Ureter (tissue), 1 donor: ENCODE measurements around the gene ARHGAP24. TPM values are rescaled to one million over a fixed set of nuclear protein-coding genes. Genes with fewer than 3 reads are reported as not detected.

ENCODE experiments used
- DNase-seq: peaks from one replicate; pipeline ENCODE4 v3.0.0-alpha.2; 2020; ENCODE audit warnings: low spot score
- total RNA-seq: library from RNA; stranded (reverse); gene quantifications from one replicate; pipeline ENCODE4 v1.2.4, GENCODE V29; 2023
- donor health status: DM: yes; HTN: yes; CAD: no.

The ARHGAP24 gene
- total RNA-seq, 1 donor from 2014 or later, result 11.2 TPM

GRCh38 chr4:85697854-85698253 lies 222.9 kb downstream of the ARHGAP24 start:
- DNase-seq, result no peak

GRCh38 chr4:85700362-85700761 lies 225.4 kb downstream of the ARHGAP24 start:
- no peak for DNase-seq

GRCh38 chr4:85701861-85702321 lies 226.9 kb downstream of the ARHGAP24 start:
- no peak for DNase-seq

DNA sequence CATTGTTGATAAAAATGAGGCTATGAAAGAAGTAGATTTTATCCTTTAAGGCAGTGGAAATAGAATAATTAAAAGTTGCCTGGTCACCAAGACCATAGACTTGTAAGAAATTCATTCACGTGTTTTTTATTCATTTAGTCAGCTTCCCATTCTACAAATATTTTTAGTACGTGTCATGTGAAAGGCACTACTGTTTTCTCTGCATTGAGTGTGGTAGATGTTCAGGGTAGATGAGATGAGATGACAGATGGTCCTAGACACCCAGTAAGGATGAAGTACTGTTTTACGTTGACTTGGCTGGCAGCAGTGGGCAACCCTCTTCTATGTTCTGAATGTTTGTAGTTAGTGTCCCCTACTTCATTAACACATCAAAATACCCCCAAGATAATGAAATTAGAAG lies 228.1 kb downstream of the ARHGAP24 start:
- no peak for DNase-seq

GRCh38 chr4:85707611-85708010 lies 232.7 kb downstream of the ARHGAP24 start:
- DNase-seq, result no peak

GRCh38 chr4:85708468-85708867 lies 233.5 kb downstream of the ARHGAP24 start:
- DNase-seq, result no peak

DNA sequence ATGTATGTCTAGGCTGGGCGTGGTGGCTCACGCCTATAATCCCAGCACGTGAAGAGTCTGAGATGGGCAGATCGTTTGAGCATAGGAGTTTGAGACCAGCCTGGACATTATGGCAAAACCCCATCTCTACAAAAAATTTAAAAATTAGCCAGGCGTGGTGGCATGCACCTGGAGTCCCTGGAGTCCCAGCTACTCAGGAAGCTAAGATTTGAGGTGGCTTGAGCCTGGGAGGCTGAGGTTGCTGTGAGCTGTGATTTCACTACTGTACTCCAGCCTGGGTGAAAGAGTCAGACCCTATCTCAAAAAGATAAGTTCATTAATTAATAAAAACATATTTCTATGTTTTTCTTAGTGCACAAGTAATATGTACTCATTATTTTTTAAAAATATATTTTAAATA lies 238.1 kb downstream of the ARHGAP24 start:
- DNase-seq, result no peak

DNA sequence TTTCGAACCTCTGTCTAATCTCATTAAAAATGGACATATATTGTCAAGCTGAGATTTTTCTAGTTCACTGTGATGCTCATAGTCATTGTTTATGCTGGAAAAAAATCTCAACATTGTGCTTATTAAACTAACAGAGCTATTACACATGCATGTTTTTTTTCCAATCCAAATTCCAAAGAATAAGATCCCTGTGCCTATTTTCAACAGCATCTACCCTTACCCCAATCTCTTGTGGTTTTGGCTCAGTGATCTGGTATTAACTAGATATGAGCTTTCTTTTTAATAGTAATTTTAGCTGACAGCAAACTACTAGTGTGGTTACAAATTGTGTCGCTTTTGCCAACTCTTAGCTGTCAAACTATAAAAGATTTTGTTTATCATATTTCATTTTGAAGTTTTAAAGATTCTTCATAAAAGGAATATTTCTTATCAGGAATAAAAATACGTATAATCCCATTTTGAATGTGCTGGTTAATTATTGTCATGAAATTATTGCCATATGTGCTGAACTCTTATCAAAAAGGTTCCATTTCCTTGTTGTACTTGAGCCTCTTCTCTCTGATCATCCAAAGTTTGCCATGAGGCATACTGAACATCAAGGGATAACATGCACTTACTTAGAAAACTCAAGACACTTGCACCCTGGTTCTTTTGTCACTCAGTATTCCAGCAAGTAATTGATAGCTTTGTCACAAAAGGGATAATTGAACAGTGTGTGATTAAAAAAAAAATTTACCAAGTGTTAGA lies 241.2 kb downstream of the ARHGAP24 start:
- no peak for DNase-seq

DNA sequence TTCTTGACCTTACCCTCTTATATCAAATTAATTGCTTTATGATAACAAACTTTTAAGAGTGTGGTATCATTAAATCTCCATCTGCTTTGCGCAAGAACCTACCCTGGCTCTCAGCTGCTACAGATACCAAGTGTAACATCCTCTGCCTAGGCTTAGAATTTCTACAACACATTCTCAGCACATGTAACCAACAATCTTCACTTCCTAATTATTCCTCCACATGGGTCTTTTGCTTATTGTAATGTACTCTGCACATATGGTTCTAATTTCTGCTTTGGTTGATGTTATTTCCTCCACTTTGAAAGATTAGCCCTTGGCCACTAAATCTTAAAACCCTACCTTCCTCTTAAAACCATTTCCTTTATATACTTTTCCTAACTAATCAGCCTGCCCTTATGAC lies 242.4 kb downstream of the ARHGAP24 start:
- no peak for DNase-seq

DNA sequence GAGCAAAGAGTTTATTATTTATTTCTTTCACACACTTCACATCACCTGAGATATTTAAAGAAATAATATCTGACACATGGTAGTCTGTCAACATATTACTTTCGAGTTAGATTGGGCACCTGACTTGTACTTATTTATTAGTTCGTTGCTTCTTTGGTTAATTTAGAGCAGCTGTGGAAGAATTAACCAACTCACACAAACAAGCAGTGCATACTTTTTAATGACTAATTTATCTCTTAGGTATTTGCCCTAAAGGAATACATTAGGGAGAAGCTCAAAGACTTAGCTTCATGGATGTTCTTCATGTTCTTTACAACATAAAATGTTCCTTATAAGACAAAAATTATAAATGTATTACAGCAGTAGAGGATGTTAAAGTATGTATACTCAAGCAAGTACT lies 242.9 kb downstream of the ARHGAP24 start:
- DNase-seq, result no peak

GRCh38 chr4:85720735-85721134 lies 245.8 kb downstream of the ARHGAP24 start:
- DNase-seq, result no peak

GRCh38 chr4:85722401-85722800 lies 247.5 kb downstream of the ARHGAP24 start:
- DNase-seq, result no peak

- no peak for DNase-seq
These were observed 247.9 kb downstream of the ARHGAP24 start for GRCh38 chr4:85722807-85723206.

DNA sequence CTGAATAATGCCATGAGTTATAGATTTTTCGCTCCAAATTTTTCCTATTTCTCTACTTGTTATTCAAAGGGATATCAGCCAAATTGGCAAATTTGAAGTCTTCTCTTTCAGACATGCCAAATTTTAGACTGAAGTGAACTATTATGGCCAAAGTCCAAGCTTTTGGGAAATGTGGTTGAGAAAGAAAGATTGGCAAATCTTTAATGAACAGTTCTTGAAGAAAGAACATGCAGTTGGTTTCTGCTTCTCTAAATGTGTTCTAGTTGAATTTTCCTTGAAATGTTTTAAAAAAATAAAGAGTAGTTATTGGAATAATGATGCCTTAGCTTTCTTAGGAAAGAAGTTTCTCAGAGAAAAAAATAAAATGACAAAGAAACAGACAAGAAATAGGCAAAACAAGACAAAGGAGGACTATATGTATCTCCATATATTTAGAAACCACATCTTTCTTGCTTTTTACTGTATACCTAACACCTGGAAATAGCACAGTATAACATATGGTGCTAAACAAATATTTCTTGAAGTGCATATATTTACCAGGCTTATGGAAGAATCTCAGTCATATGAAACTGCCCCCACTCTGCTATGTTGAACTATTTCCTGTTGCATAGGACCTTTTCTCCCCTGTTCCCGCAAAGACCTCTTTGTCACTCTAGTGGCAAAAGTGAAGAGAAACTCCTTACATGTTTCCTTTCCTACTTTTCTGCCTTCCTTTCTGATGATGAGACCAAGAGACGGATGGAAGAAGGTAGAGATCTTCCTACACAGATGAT lies 250.0 kb downstream of the ARHGAP24 start:
- no peak for DNase-seq

- no peak for DNase-seq
These were observed 250.8 kb downstream of the ARHGAP24 start for GRCh38 chr4:85725721-85726170.

DNA sequence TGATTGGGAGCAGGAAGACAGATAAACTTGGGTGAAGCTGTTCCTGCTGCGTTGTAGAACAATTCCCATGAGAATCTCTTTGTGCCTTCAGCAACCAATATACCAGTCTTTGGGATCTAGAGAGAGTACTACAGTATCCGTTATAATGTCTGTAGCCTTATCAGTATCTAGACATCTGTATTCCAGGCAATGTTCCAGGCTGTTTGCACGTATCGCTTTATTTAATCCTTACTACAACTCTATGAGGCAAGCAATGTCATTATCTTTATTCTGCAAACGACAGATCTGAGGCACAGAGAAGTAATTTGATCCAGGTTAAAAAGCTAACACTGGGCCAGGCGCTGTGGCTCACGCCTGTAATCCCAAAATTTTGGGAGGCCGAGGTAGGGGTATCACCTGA lies 251.6 kb downstream of the ARHGAP24 start:
- DNase-seq, result no peak

- DNase-seq, result no peak
These were observed 253.5 kb downstream of the ARHGAP24 start for GRCh38 chr4:85728464-85728863.

DNA sequence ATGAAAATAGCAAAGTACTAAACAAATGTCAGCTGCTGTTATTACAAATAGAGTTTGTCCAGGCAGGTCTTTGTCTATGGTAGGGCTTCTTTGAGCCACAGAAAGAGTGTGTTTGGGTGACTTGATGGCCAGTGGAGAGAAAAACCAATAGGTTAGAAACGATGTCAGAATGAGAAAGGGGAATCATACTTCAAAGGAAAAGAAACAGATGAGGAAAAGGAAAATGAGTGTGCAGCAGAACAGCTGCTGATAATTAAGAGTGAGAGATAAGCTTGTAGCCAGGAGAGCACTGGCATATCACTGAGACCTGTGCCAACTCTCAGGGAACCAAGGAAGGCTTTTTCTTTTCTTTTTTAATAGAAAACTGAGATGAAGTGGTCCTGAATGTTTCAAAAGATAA lies 257.2 kb downstream of the ARHGAP24 start:
- no peak for DNase-seq

- DNase-seq, result no peak
These were observed 258.8 kb downstream of the ARHGAP24 start for GRCh38 chr4:85733798-85734197.

- DNase-seq, result no peak
These were observed 259.5 kb downstream of the ARHGAP24 start for GRCh38 chr4:85734424-85734831.

DNA sequence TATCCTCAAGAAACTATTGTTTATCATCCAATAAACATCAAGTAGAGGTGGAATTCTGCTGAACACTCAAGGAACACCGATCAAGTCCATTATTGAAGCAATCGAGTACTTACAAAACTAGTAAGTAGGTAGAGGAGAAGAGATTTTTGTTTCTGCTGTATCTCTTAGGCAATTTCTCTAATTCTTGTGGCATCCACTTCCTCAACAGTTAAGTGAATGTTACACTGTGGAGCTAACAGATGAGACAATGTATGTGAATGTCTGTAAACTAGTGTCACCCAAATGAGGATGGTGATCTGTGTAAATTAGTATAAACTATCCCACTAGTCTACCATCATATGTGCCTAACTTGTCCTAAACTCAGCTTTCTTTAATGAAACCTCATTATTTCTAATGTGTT lies 261.6 kb downstream of the ARHGAP24 start:
- DNase-seq, result no peak

- no peak for DNase-seq
These were observed 262.3 kb downstream of the ARHGAP24 start for GRCh38 chr4:85737254-85737653.

DNA sequence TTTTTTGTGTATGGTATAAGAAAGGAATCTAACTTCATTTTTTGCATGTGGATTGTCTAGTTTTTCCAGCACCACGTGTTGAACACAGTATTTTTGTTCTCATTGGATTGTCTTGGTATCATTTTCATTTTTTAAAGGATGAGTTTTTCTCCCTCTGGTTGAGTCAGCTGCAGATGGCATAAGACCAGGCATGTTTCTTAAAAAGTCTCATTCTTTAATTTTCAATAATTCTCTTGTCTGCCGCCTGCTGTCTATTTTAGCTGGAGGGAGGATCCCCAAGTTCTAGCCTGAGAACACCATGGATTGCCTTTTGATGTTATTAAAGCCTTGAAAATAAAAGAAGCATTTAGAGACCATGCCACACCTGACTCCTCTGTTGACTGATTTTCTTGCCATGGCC lies 263.8 kb downstream of the ARHGAP24 start:
- no peak for DNase-seq
